Right lobe of liver (tissue), 4 donors: ENCODE results near the gene BBOX1.

Source experiments
- CTCF ChIP-seq, 4 donors: fragments of 200-600 bp in 3 of 4; fragments of 450-650 bp in 1 of 4; IDR thresholded peaks; one replicate each; pipeline versions ENCODE4 v1.5.1 to v1.8.0; 2016 to 2022; ENCODE audit warnings: antibody characterized with exemption in 4 of 4, mild to moderate bottlenecking in 2 of 4
- POLR2A ChIP-seq: fragments of 450-650 bp; IDR thresholded peaks from one replicate; pipeline ENCODE4 v1.6.1; 2017; ENCODE audit warnings: antibody characterized with exemption, mild to moderate bottlenecking
- donor health status: DM: no; HTN: no; CAD: no.
- donor health status: DM: no; HTN: no; CAD: no.
- donor health status: DM: no; HTN: yes; CAD: no.

- no peak for TF ChIP-seq CTCF (IDR thresholded peaks at IDR 0.05)
- no peak for TF ChIP-seq POLR2A
Measured at GRCh38 chr11:27064086-27064485, 23.5 kb downstream of the BBOX1 start.
